Uterus (tissue), 2 donors: ENCODE measurements around the gene MELK.

ENCODE experiments used
- CTCF ChIP-seq, 4 experiments: fragments of 200-600 bp in 2 of 4; fragments of 450-650 bp in 2 of 4; sonication (generic) in 2 of 4; IDR thresholded peaks; one replicate each; pipeline ENCODE4 v1.5.1; 2016 to 2019; ENCODE audit warnings: antibody characterized with exemption in 4 of 4, mild to moderate bottlenecking in 2 of 4, moderate library complexity in 1 of 4
- POLR2A ChIP-seq, 2 donors: fragments of 450-650 bp; IDR thresholded peaks; one replicate each; pipeline ENCODE4 v1.6.1; 2016; ENCODE audit warnings: antibody characterized with exemption in 2 of 2, mild to moderate bottlenecking in 1 of 2, moderate library complexity in 1 of 2

- TF ChIP-seq CTCF (IDR thresholded peaks at IDR 0.05) (no peak), POLR2A (IDR thresholded peaks at IDR 0.05) (no peak)
These were observed 11.9 kb upstream of the MELK start for GRCh38 chr9:36560771-36561170.
